ENCODE measurements around the gene NEK6.
"Not testable (repeated sequence)": the region's sequence is repeated elsewhere in the genome, so short reads cannot be mapped to it uniquely, and the experiment has no call there.

NEK6 gene

DNA sequence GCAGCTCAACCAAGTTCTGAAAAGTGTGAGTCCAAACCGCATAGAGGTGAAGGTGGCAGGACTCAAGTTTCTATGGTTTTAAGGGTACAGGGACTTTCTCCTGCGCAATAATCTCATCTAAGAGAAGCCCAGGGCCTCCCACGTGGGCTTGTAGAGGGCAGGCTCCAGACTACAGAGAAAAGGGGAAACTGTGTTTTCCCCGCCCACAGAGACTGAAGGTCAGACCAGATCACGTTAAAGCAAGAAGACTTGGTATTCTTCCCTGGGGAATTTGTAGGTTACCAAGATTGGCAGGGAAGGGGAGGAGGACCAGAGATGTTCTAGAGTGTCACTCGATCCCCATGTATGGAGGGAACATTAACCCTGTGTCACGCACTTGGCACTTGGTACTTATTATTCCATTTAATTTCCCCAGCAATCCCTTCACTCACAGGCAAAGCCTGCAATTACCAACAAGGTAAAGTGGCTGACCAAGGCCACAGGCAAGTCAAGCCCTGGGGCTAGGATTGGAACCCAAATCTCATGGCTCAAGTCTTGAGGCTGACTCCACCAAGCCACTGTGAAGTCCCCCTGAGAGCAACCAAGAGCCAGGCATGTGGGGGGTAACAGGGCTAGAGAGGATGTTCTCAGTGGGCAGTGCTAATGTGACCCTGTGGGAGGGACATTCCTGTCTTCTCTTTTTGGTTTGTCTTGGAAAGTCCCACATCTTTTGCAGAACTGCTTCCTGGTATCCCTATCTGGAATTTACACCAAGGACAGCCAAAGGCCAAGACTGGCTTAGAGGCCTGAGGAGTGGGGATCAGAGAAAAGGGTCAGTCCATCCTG, 18.3 kb upstream of the NEK6 start:
- no peak overlapping the region for H3K27ac ChIP-seq
- no peak for TF ChIP-seq ZFX (IDR thresholded peaks at IDR 0.05)
- TF ChIP-seq, protein P1, sequence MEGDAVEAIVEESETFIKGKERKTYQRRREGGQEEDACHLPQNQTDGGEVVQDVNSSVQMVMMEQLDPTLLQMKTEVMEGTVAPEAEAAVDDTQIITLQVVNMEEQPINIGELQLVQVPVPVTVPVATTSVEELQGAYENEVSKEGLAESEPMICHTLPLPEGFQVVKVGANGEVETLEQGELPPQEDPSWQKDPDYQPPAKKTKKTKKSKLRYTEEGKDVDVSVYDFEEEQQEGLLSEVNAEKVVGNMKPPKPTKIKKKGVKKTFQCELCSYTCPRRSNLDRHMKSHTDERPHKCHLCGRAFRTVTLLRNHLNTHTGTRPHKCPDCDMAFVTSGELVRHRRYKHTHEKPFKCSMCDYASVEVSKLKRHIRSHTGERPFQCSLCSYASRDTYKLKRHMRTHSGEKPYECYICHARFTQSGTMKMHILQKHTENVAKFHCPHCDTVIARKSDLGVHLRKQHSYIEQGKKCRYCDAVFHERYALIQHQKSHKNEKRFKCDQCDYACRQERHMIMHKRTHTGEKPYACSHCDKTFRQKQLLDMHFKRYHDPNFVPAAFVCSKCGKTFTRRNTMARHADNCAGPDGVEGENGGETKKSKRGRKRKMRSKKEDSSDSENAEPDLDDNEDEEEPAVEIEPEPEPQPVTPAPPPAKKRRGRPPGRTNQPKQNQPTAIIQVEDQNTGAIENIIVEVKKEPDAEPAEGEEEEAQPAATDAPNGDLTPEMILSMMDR (conservative IDR thresholded peaks at IDR 0.05) = no peak

DNA sequence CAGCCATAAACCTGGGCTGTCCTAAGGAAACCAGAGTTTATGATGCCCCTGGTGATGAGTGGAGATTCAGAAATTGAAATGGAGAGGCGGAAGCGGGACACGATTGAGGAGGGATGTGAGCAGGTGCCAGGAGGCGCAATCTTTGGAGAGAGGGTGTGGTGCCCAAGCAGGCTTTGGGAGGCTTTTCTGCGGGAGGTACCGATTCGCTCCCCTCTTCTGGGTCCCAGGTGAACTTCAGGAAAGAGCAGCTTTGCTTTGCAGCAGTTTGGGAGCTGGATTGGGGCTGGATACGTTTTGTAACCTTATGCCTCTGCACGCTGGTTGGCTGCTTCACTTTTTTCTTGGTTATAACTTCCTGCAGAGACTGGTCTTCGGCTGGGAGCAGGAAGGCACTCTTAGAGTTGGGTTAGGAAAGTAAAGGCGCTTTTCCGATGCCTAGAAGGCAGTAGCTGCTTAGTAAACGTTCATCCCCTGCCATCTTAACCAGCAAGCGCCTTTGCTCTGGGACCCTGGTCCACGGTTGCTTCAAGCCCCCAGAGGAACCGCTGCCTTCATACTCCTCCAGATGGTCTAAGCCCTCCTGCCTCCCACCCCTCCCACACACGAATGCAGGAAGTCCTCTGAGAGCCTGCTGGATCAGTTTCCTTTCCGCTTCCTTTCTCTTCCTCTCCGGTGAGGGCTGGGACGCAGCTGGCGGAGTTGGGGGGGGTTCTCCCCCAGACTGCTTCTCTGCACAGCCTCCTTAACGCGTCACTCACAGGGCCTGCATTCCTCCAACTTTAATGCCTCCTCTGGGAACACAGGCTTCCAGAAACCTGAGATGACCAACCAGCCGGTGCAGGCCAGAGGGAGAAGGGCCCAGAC, 15.2 kb upstream of the NEK6 start:
- TF ChIP-seq, protein P1 (conservative IDR thresholded peaks at IDR 0.05) = no peak
- no peak for TF ChIP-seq ZFX (IDR thresholded peaks at IDR 0.05)
- H3K27ac ChIP-seq = no peak overlapping the region

DNA sequence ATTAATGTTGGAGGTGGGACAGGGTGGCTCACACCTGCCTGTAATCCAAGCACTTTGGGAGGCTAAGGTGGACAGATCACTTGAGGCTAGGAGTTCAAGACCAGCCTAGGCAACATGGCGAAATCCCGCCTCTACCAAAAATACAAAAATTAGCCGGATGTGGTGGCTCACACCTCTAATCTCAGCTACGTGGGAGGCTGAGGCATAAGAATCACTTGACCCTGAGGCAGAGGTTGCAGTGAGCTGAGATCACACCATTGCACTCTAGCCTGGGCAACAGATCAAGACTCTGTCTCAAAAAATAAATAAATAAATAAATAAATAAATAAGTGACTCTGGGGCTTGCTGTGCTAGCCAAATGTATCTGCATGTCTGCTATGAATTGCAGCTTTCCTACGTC, 10.4 kb upstream of the NEK6 start:
- not testable (repeated sequence) for H3K27ac ChIP-seq

DNA sequence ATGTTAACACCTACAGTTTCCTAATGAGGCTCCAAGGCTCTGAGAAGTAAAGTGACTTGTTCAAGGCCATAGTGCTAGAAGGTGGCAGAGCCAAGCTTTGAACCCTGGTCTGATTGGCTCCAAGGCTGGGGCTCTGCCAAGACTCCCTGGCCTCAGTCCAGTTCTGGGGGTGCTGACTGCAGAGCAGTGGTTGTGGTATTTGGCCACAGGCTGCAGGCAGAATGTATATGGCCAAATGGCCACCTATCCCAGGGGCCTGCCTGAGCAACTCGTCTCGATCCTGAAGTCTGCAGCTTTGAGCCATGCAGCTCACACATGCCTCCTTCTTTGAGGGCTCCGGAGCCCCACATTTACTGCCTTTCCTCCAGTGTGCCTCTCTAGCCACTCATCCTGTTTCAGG, 9.7 kb upstream of the NEK6 start:
- TF ChIP-seq ZFX (IDR thresholded peaks at IDR 0.05) = no peak
- TF ChIP-seq, protein P1 (conservative IDR thresholded peaks at IDR 0.05) = no peak
- H3K27ac ChIP-seq = no peak overlapping the region

DNA sequence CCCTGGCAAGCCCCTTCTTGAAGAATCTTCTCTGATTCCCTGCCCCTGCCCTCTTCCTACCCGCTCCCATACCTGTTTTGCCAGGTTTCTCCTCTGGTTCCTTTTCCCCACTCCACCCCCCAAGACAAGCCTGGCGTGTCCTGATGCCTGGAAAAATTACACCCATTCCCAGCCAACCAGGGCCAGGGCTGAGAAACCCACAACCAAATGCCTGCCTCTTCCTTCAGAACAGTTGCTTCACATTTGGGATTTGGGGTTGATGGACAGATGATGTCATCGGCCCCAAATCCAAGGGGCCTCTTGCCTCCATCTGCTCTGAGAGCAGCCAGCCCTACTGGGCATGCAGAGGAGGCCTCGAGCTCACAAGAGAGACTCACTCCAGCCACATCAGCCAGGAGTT, 8.8 kb upstream of the NEK6 start:
- TF ChIP-seq, protein P1 (conservative IDR thresholded peaks at IDR 0.05) = no peak
- no peak for TF ChIP-seq ZFX (IDR thresholded peaks at IDR 0.05)
- H3K27ac ChIP-seq = no peak overlapping the region

DNA sequence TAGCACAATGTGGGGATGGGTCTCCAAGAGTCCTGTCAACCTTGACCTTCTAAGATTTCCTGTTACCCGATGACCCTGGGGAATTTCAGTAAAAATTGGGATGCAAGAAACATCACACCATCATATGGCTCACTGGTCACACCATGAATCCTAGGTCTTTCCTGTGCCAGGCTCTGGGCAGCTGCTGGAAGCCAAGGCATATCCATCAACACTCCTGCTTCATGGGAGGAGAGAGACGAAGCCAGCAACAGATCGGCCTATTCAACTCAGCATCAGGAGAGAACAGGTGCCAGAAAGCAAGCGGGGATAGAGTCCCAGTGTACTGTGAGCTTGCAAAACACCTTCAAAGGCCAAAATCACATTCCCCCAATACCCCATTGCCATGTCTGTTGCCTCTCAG, 6.5 kb upstream of the NEK6 start:
- no peak for TF ChIP-seq ZFX (IDR thresholded peaks at IDR 0.05)
- TF ChIP-seq, protein P1 (conservative IDR thresholded peaks at IDR 0.05) = no peak

DNA sequence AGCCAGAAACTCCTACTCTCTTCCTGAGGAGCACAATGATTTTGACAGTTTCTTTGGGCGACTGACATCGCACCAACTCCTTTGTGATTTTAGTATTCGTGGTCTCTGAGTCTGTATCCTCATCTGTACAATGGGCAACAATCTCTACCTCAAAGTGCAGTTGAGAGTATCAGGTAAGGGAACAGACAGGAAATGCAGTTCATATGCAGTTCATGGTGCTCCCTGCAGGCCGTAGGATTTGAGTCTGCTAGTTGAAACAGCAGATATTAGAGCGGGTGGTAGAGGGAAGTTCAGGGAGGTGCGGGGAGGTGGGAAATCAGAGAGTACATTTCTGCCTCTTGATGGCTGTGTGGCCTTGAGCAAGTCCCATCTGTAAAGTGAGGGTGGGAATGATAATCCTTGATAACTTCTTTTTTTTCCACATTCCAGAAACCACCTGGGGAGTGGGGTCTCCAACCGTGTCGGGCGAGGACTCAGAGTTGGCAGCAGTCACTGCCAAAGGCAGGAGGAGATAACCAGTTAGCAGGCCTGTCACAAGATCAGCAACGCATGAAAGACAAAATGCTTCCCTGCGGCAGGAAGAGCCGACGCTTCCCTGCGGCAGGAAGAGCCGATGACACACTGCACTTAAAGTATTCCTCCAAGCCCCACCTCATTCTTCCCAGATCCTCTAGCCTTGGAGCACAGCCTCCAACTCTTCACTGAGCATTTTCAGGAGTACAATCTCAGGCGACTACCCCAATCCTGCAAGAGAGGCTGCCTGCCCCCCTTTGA, 6.0 kb upstream of the NEK6 start:
- TF ChIP-seq ZFX (IDR thresholded peaks at IDR 0.05) = no peak
- TF ChIP-seq, protein P1 (conservative IDR thresholded peaks at IDR 0.05) = no peak
- H3K27ac ChIP-seq = no peak overlapping the region

More for the DNA sequence above, 6.5 kb upstream of the NEK6 start:
- no peak overlapping the region for H3K27ac ChIP-seq

DNA sequence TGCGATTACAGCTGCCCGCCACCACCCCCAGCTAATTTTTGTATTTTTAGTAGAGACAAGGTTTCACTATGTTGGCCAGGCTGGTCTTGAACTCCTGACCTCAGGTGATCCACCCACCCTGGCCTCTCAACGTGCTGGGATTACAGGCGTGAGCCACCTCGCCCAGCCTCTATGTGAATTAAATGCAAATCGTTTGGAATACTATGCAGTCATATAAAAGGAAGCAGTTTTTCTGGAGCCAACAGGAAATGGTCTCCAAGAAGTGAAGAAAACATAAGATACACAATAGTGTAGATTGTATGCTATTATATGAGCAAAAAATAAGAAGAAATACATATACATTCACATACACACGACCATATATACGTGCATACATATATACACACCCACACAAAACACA, 4.9 kb upstream of the NEK6 start:
- not testable (repeated sequence) for H3K27ac ChIP-seq

All from C4-2B (cell line).